ENCODE data around the gene GOLGA2.

GRCh38 chr9:128288273-128289004 lies 12.6 kb upstream of the GOLGA2 start:
- TF ChIP-seq CTCF (IDR thresholded peaks at IDR 0.05) (no peak), POLR2A (IDR thresholded peaks at IDR 0.05) (no peak)

Data from body of pancreas (tissue), 4 donors.